Activated CD4-positive, alpha-beta T cell treated with anti-CD3 and anti-CD28 coated beads, Interleukin-2, Interleukin-6, amounts not matched to agents 100 ng/mL and 50 ng/mL, durations not matched to agents 16 hours and 8 hours (primary cell): ENCODE results near the gene ANO9.
"Not testable (repeated sequence)": the region's sequence is repeated elsewhere in the genome, so short reads cannot be mapped to it uniquely, and the experiment has no call there.

Experiments used
- DNase-seq: peaks from one replicate; pipeline ENCODE4 v3.0.0-alpha.2; 2020

Gene ANO9

GRCh38 chr11:413120-414081, 28.4 kb downstream of the ANO9 start:
- DNase-seq = no peak

DNA sequence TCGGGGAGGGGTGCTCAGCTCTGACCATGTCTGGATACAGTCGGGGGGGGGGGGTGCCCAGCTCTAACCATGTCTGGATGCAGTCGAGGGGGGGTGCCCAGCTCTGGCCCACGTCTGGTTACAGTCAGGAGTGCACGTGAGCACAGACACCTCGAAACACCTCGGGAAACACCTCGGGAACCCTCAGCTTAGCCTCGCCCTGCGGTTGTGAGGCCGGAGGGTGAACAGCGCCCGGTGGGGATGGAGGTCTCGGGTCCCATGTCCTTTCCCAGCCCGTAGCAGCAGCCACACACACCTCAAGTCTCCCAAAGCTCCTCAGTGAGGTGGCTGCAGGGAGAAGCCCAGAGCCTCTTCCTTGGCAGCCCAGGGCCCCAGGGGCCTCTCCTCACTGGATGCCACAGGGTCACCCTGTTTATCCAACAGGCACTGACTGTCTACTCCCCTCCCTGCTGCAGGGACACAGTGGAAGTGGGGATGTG, 29.1 kb downstream of the ANO9 start:
- no peak for DNase-seq

DNA sequence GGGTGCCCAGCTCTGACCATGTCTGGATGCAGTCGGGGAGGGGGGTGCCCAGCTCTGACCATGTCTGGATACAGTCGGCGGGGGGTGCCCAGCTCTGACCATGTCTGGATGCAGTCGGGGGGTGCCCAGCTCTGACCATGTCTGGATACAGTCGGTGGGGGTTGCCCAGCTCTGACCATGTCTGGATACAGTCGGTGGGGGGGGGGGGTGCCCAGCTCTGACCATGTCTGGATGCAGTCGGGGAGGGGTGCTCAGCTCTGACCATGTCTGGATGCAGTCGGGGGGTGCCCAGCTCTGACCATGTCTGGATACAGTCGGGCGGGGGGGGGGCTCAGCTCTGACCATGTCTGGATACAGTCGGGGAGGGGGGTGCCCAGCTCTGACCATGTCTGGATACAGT, 30.3 kb downstream of the ANO9 start:
- DNase-seq = not testable (repeated sequence)

- DNase-seq = not testable (repeated sequence)
Measured at GRCh38 chr11:410711-411110, 31.1 kb downstream of the ANO9 start.

GRCh38 chr11:409600-410483, 32.0 kb downstream of the ANO9 start:
- no peak for DNase-seq

- no peak for DNase-seq
Measured at GRCh38 chr11:409008-409599, 32.7 kb downstream of the ANO9 start.

DNA sequence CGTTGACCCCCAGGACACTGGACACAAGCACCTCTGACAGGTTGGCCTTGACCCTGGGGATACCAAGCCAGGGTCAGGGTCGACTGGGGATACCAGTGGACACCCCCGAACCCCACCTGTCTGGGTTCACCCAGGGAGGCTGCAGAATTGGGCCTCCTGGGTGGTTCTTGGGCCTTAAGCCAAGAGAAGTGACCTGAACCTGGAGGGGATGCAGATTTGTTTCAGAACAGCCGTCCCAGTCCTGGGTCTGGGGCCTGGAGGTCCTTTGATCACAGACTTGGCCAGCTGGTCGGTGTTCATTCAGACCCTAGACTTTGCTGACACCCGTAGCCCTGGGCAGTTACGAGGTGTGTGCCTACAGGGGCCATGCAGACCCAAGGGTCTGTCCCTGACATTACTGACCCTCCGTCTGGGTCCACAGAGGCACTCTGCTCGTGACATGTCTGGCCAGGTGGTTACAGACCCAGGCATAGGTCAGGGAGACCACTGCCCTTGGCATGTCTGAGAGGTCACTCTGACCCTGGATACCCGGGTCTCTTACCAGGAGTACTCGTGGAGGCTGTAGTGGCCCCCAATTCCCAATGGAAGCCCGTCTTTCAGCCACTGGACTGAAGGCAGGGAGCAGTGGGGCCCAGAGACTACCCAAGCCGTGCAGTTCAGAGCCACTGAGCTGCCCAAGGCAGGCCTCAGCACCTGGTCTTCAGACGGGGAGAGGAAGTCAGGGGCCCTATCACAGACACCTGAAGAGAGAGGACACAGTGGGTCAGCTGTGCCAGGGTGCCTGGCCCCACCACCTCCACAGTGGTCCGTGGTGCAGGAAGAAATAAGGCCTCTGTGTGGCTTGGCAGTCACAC, 33.4 kb downstream of the ANO9 start:
- no peak for DNase-seq

GRCh38 chr11:407651-408123, 34.1 kb downstream of the ANO9 start:
- no peak for DNase-seq

- peak; percentile 91 for DNase-seq
Measured at GRCh38 chr11:406796-407650, 34.8 kb downstream of the ANO9 start.

GRCh38 chr11:405954-406795, 35.6 kb downstream of the ANO9 start:
- DNase-seq = no peak

GRCh38 chr11:405323-405953, 36.4 kb downstream of the ANO9 start:
- DNase-seq = no peak

GRCh38 chr11:404551-405264, 37.1 kb downstream of the ANO9 start:
- DNase-seq = no peak

- DNase-seq = no peak
Measured at GRCh38 chr11:403761-404431, 37.9 kb downstream of the ANO9 start.

DNA sequence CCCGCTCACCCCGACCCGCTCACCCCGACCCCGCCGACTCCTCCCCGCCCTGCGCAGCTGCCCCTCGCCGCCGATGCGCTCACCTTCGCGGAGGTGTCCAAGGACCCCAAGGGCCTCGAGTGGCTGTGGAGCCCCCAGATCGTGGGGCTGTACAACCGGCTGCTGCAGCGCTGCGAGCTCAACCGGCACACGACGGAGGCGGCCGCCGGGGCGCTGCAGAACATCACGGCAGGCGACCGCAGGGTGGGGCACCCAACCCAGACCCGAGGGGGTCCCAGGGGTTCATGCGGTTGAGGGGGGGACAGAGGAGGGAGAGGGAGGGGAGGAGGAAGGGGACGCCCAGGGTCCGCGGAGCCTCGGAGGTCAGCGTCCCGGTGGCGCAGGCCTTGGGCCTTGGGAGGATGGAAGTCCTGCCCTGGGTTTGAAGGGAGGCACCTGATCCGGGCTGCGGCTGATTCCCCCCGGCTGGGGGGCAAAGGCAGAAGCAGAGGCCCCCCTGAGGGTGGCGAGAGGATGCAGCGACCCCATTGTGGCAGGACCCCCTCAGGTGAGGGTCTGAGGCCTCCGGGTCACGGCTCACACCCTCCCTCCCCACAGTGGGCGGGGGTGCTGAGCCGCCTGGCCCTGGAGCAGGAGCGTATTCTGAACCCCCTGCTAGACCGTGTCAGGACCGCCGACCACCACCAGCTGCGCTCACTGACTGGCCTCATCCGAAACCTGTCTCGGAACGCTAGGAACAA, 38.6 kb downstream of the ANO9 start:
- DNase-seq = no peak

GRCh38 chr11:401196-401595, 40.6 kb downstream of the ANO9 start:
- not testable (repeated sequence) for DNase-seq

DNA sequence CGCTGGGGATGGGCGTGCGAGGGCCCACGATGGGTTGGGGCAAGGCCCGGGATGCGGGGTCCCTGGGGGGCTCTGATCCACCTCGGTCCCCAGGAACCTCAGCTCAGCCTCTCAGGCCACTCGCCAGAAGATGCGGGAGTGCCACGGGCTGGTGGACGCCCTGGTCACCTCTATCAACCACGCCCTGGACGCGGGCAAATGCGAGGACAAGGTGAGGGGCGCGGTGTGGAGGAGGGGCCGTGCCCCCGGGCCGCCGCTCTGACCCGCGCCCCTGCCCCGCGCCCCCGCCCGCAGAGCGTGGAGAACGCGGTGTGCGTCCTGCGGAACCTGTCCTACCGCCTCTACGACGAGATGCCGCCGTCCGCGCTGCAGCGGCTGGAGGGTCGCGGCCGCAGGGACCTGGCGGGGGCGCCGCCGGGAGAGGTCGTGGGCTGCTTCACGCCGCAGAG, 41.5 kb downstream of the ANO9 start:
- DNase-seq = no peak

- no peak for DNase-seq
Measured at GRCh38 chr11:399731-400211, 42.0 kb downstream of the ANO9 start.
